ENCODE data around the gene ZNF318.

DNA sequence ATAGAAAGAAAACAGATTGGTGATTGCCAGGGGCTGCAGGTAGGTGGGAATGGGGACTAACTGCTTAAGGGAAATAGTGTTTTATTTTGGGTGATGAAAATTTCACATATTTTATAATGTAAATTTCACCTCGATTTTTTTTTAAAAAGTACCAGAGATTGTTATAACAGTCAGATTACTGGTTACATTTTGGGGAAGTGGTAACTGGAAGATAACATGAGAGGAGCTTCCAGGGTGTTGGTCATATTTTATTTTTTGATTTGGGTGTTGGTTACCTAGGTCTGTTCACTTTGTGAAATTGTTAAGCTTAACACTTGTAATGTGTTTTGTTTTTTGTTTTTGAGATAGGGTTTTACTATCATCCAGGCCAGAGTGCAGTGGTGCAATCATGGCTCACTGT lies 43.6 kb downstream of the ZNF318 start:
- no peak for TF ChIP-seq POLR2A (IDR thresholded peaks at IDR 0.05; ENCODE audit: low read depth, low read length)
- no peak for TF ChIP-seq TAF1 (IDR thresholded peaks at IDR 0.05; ENCODE audit: borderline replicate concordance, low read depth, low read length)
- no peak for TF ChIP-seq POLR2AphosphoS5 (IDR thresholded peaks at IDR 0.05; ENCODE audit: low read depth, low read length)

Measured in GM12892 (cell line).